GM18858 (cell line): ENCODE results near the gene SAXO1.

ENCODE experiments used
- ATAC-seq: cut with Tn5 transposase; IDR thresholded peaks from one replicate; pipeline ENCODE4 v1.9.1; 2021; ENCODE audit not compliant: unreplicated experiment

The SAXO1 gene

DNA sequence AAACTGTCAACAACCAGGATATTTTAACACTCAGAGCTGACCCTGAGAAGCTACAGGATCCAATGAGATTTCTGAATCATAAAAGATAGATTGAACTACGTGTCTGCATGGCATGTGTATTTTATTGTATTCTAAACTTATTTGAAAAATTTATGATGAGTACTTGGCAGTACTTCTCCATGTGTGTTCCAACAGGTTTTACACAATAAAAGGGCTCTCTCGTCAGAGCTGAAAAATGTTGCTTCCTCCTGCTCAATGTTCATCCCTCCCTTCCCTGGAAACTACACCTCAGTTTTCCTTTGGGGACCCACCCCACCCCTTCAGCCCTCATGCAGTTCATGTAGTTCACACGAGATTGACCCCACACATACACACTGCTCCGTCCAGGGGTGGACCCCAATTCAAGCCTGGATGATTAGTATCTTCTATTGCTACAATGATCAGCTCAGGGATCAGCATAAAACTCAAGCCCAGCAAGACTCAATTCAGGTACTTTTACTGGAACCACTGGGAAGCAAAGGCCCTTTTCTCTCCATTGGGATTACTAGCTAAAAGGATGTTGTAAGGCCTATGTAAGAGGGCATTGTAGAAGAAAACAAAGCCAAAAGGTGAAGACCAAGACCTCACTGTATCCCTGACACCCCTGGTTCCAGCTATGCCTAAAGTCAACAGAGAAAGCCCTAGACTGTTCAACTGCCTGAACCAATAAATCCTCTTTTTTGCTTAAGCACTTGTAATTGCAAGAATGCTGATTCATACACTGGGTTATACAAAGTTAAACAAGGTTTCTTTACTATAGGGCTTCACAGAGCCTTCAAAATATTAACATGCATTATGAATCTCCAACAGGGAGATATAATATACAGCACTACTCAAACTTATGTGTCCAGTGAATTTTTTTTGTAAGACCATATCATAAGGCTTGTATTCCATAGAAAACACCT lies 112.6 kb downstream of the SAXO1 start:
- no peak for ATAC-seq

DNA sequence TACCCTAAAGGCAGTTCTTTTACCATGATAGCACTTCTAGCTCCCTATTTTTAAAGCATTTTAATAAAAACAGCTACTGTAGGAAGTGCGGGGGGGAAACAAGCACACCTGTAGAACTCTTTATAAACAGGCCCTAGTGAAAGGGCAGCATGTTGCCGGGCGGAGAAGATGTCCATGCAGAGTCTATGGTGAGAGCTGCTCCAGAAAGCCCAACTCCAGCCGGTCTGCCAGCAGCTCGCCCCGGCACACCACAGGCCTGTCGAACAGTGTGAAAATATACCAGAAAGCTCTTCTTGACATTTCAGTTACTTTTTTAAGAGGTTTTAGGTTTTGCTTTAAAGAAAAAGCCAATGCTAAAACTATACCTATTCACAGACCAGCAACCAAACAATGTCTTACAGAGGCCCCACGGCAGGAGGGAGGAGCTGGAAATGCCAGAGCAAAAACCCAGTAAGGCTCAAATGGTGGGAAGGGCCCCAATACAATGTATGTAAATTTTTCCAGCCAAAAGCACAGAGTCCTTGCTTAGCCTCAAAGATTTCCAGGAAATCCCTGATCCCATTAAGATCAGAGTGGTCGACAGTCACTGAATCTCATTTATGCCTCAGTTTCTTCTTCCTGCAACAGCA lies 121.2 kb downstream of the SAXO1 start:
- no peak for ATAC-seq

DNA sequence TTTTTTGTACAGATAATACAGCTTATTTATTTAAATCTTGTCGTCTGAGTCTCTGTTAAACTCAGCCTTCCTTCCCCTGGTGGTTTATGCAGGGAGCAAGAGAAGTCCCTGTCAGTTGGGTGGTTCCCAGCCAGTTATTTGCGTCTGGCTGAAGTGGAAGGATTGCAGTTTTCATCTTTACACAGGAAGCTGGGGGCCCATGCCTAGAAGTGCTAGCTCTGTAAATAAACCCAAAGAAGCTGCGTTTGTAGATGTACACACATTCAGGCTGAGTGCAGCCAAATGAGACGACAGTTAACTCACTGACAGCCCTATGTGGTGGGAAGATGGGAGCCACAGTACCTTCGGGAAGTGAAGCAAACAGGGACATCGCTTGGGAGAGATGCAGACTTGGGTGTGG lies 122.1 kb downstream of the SAXO1 start:
- ATAC-seq = no peak

DNA sequence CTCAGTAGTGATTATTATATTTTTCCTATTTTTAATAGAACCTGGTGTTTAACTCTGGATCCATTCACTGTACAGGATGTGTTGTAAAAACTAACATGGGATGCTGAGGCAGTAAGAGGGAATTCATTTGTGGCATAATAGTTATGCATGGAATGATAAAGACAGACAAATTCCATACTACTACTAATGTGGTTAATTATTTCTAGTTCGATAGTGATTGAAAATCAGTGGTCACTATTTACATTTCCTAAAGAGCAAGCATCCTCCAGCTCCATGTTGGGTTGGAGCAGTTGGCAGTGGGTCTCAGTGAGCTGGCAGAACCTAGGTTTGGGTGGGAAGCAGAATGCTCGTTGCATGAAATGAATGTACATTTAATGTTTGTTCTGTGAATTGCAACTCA lies 122.6 kb downstream of the SAXO1 start:
- no peak for ATAC-seq

DNA sequence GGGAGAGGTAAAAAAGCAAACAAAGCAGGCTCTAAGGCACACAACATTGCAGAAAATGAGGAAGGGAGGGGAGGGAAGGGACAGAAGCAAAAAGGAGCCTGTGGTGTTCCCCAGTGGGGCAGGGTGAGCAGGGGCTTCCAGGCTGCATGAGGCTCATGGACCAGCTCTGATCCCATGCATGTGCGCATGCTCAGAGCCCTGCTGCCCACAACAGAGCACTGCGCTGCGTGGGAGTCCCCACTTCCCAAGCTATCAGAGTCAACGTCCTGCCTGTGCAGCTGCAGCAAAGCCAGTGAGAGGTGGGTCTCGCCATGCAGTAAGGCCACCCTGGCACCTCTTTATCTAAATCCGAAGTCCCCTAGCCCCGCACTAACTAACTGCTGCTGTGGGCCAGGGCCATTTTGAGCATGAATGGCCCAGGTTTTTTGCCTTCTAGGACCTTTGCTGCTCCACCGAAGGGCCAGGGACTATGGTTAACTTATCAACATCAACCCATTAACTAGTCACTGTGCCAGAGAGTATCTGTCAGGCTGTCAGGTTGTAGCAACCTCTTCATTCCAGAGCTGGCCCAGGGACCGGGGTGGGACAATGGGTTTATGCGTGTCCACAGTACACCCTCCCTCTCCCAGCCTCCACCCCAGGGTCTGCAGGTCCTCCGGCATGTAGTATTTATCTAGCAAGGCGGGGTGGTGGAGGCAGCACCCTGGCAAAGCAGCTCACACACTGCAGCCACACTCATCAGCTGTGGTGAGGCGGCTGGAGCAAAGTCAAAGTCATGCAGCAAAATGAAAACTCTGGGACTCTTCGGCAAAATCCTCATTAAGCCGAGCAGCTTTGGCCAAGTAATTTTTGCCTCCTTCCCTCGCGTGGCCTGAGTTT lies 123.6 kb downstream of the SAXO1 start:
- ATAC-seq = no peak

DNA sequence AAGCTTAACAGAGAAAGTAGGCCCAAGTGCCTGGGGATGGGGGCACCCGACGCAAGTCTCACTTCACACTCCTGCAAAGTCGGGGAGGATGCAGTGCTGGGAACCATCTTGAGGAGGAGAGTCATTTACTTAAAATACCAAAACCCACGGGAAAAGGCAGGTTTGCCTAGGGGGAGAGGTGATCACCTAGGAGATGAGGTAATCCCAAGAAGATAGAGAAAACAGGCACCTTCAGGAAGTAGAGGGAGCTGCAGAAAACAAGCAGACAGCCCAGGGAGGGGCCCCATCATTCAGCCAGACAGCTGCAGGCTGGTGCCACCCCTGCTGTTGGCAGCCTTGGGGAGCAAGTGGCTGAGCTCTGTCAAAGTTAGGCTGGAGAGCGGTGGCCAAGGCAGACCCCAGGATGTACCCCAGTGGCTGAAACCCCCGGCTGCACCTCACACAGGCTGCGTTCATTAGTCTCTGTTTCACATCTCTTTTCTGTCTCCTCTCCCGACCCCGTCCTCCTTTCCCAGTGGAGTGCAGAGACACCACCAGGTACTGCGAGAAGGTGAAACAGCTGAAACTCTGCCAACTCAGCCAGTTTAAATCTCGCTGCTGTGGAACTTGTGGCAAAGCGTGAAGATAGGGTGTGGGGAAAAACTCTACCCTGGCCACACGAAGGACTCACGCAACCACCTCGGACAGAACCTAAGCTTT lies 124.9 kb downstream of the SAXO1 start:
- no peak for ATAC-seq

DNA sequence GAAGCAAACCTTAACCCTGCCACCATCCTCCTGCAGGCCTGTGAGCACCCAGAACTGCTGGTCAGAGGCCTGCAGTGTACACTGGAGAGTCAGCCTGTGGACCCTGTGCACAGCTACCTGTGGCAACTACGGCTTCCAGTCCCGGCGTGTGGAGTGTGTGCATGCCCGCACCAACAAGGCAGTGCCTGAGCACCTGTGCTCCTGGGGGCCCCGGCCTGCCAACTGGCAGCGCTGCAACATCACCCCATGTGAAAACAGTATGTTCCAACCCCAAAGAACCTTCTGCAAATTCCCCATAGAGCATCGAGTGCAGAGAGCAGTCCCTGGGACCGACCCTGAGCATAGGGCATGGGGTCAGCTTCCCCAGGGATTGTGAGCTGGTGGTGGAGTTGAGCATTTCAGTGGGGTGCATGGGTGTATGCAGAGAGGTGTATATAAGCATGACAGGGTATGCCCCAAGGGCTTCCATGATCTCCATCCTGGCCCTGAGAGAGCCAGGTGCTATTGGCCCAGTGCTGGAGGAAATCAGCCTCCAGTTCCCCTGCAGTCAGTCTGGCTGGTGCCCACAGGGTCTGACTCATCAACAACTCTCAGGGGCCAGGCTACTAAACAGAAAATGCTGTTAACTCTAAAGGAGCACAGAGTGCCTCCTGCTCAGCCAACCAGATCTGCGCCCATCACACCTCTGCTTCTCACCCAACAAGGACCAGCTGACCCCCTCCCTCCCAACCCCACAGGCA lies 126.2 kb downstream of the SAXO1 start:
- ATAC-seq = no peak

DNA sequence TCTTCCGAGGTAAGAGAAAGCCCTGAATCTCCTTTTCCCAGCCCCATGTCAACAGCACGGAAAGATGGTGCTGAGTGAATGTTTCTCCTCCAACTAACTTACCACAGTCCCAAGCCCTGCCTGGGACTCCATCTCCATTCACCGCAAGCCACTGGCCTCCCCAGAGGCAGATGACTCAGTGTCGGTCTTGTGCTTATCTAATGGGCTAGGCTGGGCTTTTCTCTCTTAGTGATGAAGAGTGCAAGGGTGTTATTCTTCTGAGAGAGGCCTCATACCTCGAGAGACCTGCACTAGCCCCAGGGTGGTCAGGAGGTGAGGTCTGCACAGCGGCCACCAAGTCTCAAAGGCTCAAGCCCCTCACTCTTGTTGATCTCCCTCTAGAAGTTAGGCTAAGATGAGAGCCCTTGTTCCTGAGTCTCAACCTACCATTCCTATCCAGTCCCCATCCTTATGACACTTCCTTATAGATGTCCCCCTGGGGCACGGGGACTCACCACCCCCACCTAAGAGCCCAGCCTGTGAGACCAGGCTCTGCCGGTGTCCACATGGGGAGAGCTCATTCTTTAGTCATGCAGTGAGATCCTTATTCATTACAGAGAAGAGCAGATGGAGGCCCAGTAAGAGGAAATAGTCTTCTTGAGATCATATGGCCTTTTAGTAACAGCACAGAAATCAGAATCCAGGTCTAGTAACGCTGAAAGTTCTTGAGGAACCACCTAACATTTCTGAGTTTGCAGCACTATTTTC lies 127.0 kb downstream of the SAXO1 start:
- ATAC-seq = no peak

DNA sequence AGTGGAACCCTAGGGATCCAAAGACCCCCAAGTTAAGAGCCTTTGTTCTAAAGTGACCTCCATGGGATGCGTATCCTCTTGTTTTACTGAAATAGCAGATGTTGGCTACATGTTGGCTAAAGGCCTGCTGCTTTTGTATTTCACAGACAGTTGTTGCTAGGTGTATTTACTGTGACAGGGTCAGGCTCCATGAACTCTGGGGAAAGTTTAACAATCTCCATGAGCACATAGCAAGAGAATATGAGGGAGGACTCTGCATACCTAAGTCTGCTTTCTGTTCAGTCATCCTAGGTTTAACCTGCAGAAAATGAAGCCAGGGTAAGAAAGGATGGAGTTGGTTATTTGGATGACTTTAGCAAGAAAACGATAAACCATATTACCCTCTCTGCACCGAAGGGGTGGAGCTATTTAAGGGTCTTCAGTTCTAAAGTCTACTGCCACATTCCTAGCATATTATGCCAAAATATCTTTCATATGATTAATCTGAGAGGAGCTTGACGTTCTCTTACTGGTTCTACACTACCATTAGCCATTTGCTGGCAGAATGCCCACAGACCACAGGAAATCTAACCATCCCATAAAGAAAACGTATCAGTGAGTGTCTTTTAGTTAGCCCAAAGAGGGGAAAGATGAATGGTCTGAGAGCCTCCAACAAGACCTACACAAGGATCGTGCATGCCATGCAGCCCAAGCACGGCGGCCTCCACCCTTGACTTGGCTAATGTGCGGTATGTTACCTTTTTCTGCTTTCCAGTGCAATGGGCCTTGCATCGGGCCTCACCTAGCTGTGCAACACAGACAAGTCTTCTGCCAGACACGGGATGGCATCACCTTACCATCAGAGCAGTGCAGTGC lies 127.8 kb downstream of the SAXO1 start:
- ATAC-seq = no peak

DNA sequence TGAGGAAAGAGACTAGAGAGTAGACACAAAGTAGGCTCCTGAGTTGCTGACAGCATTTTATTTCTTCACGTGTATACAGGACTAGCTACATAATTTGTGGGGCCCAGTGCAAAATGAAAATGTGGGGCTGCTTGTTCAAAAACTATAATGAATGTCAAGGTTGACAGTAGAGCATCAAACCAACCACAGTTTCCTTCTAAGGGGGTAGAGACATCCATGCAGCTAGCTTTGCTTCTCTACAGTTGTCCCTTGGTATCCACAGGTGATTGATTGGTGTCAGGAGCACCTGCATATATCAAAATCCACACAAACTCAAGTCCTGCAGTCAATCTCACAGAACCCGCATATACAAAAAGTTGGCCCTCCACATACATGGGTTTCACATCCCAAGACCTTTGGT lies 129.6 kb downstream of the SAXO1 start:
- ATAC-seq = no peak

DNA sequence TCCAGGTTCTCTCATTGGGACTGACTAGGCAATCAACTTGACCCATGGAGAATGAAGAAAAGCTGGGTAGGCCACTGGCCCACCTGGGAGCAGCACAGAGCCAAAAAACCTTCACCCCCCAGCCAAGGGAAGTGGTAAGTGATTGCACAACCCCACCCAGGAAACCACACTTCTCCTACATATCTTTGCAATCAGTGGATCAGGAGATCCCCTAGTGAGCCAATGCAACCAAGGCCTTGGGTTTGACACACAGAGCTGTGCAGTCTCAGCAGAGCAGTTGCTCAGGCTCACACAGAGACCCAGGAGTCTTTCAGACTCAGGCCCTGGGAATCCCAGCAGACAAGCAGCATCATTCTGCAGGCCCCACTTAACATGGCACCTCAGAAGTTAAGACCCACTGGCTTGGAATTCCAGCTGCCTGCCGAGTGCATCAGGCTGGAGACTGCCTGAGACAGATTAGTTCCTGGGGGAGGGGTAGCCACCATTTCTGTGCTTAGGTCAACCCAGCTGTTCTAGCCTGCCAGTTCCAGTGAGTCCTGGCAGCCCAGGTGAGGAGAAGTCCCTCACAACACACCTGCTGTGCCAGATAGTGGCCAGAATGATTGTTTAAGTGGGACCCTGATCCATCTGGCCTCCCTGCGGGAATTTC lies 136.4 kb downstream of the SAXO1 start:
- no peak for ATAC-seq

DNA sequence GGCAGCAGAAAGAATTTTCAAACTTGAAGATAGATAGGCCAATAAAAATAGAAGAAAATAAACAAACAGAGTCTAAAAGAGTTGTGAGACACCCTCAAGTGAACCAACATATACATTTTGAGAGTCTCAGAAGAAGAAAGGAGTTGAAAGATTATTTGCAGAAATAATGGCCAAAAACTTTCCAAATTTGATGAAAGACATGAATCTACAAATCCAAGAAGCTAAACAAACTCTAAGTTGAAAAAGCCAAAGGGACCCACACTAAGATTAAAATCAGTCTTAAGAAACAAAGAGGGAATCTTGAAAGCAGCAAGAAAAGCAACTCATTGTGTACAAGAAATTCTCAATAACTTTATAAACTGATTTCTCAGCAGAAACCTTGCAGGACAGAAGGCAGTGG lies 137.0 kb downstream of the SAXO1 start:
- no peak for ATAC-seq

DNA sequence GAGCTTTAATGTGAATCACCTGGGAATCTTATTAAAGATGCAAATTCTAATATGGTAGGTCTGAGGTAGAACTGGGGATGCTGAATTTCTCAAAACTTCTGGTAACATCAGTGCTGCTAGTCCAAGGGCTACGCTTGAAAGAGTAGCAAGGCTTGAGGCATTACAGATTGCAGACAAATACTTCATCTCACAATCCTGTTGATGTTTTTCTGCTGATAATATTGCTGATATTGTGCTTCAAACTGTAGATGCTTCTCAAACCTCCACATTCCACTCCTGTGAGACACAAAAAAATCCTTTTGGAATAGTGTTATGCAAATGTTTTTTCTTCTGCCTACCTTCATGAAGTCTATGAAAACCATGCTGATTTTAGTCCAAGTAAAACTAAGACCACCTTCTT lies 139.5 kb downstream of the SAXO1 start:
- ATAC-seq = no peak

DNA sequence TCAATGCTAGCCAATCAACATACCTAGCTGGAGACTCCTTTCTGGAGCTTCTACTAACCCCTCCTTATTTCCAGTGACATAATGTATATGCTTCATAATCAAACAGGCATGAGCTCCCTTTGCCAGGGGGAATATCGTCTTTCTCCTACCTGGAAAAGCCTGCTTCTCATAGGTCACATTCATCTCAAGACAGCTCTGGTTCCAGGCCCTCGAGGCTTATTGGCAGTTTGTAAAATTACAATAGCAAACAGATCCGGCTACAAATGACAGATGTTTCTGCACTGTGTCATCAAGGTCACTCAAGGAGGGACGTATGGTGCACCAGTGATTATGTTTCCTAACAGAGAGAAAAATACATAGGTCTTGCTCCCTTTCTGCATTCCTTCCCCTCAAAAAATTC lies 140.0 kb downstream of the SAXO1 start:
- ATAC-seq = no peak

DNA sequence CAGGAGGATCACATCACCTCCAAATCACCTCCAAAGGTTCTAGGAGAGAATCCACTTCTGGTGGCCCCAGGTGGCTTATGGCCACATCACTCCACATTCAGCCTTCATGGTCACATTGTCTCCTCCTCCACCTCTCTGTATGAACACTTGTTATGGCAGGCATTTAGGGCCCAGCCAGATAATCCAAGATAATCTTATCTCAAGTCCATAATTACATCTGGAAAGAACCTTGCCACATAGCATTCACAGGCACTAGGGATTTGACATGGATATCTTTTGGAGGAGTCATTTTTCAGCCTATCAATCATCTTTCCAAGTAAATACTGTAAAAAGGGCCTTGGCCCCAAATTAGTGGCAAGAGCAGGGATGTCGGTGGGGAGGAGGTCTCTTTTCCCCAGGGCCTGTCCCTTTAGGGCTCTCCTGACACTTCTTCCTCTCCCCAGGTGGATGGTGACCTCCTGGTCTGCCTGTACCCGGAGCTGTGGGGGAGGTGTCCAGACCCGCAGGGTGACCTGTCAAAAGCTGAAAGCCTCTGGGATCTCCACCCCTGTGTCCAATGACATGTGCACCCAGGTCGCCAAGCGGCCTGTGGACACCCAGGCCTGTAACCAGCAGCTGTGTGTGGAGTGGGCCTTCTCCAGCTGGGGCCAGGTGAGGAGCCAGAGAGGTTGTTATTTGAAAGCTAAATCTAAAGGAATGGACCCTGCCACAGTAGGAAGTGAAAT lies 140.9 kb downstream of the SAXO1 start:
- no peak for ATAC-seq

DNA sequence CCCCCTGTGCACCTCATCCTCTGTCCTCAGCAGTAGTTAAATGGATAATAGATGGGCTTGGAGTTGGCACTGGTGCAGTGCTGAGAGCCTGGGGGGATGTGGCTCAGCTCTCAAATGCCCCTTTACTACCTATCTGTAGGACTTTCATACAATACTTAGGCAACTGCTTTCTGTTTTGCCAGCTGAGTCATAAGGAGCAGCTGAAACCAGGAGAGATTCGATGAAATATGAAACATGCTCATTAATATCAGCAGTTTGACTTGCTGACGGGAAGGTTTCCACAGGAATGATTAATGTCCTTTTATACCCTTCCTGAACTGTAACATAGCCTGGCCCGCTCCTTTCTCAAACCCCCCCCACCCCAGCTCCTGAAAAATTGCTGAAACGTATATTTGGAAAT lies 142.6 kb downstream of the SAXO1 start:
- ATAC-seq = peak; percentile 89

DNA sequence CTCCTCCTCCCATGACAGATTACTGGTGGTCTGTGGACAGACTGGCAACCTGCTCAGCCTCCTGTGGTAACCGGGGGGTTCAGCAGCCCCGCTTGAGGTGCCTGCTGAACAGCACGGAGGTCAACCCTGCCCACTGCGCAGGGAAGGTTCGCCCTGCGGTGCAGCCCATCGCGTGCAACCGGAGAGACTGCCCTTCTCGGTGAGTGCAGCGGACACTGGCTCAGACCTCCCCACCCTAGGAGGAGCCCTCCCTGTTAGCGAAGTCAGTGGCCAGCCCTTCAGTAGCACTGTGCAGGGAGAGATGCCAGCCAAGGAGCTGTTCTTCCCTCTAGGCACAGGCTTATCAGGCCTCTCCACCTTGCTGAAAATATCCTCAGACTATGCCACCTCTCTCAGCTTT lies 143.5 kb downstream of the SAXO1 start:
- no peak for ATAC-seq
